GDM1 (cell line): Measurements from ENCODE around the gene BST1.

ENCODE experiments used
- DNase-seq: peaks from one replicate; lab custom pipeline; 2025; lab: John Stamatoyannopoulos, UW

The BST1 gene

GRCh38 chr4:15702941-15703403 is at the start of gene BST1:
BST1 (plus strand) TSS chr4:15703065; CDS start chr4:15703145, 80 bp downstream.
- no peak for DNase-seq

- DNase-seq: no peak
Measured at GRCh38 chr4:15653420-15653819, 49.4 kb upstream of the BST1 start.

GRCh38 chr4:15653864-15654592 is 48.8 kb upstream of the BST1 start:
- DNase-seq: no peak

GRCh38 chr4:15654593-15655222 is 48.2 kb upstream of the BST1 start:
- peak; percentile 68 for DNase-seq

GRCh38 chr4:15655223-15656037 is 47.4 kb upstream of the BST1 start, which contains the start of gene FBXL5:
FBXL5 (minus strand) TSS chr4:15655357; CDS start chr4:15655287, 70 bp downstream.
- DNase-seq: peak; percentile 85

GRCh38 chr4:15656038-15656470 is 46.8 kb upstream of the BST1 start:
- DNase-seq: no peak

GRCh38 chr4:15657366-15657765 is 45.5 kb upstream of the BST1 start:
- no peak for DNase-seq

GRCh38 chr4:15658136-15658770 is 44.6 kb upstream of the BST1 start:
- DNase-seq: no peak

GRCh38 chr4:15658781-15659180 is 44.1 kb upstream of the BST1 start:
- no peak for DNase-seq

- no peak for DNase-seq
Measured at GRCh38 chr4:15659768-15660570, 42.9 kb upstream of the BST1 start.

- no peak for DNase-seq
Measured at GRCh38 chr4:15665753-15666365, 37.0 kb upstream of the BST1 start.

GRCh38 chr4:15667006-15667405 is 35.9 kb upstream of the BST1 start:
- no peak for DNase-seq

- DNase-seq: no peak
Measured at GRCh38 chr4:15668566-15669435, 34.1 kb upstream of the BST1 start.

GRCh38 chr4:15670576-15670975 is 32.3 kb upstream of the BST1 start:
- DNase-seq: no peak

- no peak for DNase-seq
Measured at GRCh38 chr4:15672101-15672500, 30.8 kb upstream of the BST1 start.

- no peak for DNase-seq
Measured at GRCh38 chr4:15673337-15673736, 29.5 kb upstream of the BST1 start.

GRCh38 chr4:15674046-15674445 is 28.8 kb upstream of the BST1 start:
- DNase-seq: no peak

- DNase-seq: no peak
Measured at GRCh38 chr4:15674926-15675325, 27.9 kb upstream of the BST1 start.

GRCh38 chr4:15675356-15675755 is 27.5 kb upstream of the BST1 start:
- DNase-seq: no peak

GRCh38 chr4:15676039-15676438 is 26.8 kb upstream of the BST1 start:
- no peak for DNase-seq
